ENCODE results near the gene ITGA2. TPM values are rescaled to one million over a fixed set of nuclear protein-coding genes. Genes with fewer than 3 reads are reported as not detected.
A peak's percentile ranks its signal among the peaks of the same experiment; 100 is the strongest.

The ITGA2 gene
- 10 to 100 TPM in 3 of 4 donors, 1 to 10 TPM in 1; 5.0 to 22.5 (median 17.4) TPM for total RNA-seq

- TF ChIP-seq POLR2A (IDR thresholded peaks at IDR 0.05) (peak; percentile 19 to 46), CTCF (IDR thresholded peaks at IDR 0.05) (no peak)
- DNase-seq = peak in 2 of 3 donors; percentile 79 to 88
Measured at GRCh38 chr5:52989025-52989780, at the start of gene ITGA2. ITGA2 (plus strand) TSS chr5:52989352; CDS start chr5:52989469, 117 bp downstream.

GRCh38 chr5:52943285-52943684 is 45.9 kb upstream of the ITGA2 start:
- peaks cover 0 to 22% (median 0%) of the 10 kb centered on the region in 3 donors for H3K36me3 ChIP-seq
- H3K27ac ChIP-seq = no peak overlapping the region
- H3K4me3 ChIP-seq = no peak overlapping the region
- H3K9me3 ChIP-seq = no peaks in the 10 kb centered on the region
- H3K4me1 ChIP-seq = no peaks in the 10 kb centered on the region
- TF ChIP-seq POLR2A (IDR thresholded peaks at IDR 0.05) (no peak), CTCF (IDR thresholded peaks at IDR 0.05) (no peak)
- H3K27me3 ChIP-seq = no peaks in the 10 kb centered on the region
- DNase-seq = no peak

More at GRCh38 chr5:52989025-52989780, at the start of gene ITGA2:
- no peaks in the 10 kb centered on the region for H3K27me3 ChIP-seq
- peak within 1 kb of the TSS; percentile 55 to 87 (median 70) for H3K27ac ChIP-seq
- H3K4me3 ChIP-seq = peak within 1 kb of the TSS; percentile 46 to 78 (median 60)
- peaks cover 0 to 10% (median 0%) of the 10 kb centered on the region in 4 donors for H3K4me1 ChIP-seq
- H3K9me3 ChIP-seq = no peaks in the 10 kb centered on the region
- H3K36me3 ChIP-seq = no peaks in the 10 kb centered on the region

- Histone ChIP-seq H3K36me3 (peaks cover 0 to 22% (median 0%) of the 10 kb centered on the region in 3 donors), H3K4me1 (peaks cover 0 to 2% (median 0%) of the 10 kb centered on the region in 4 donors), H3K27me3 (no peaks in the 10 kb centered on the region), H3K9me3 (no peaks in the 10 kb centered on the region), H3K27ac (no peak overlapping the region), H3K4me3 (no peak overlapping the region)
- no peak for DNase-seq
- no peak for TF ChIP-seq POLR2A (IDR thresholded peaks at IDR 0.05)
- no peak for TF ChIP-seq CTCF (IDR thresholded peaks at IDR 0.05)
Measured at GRCh38 chr5:52943808-52944207, 45.3 kb upstream of the ITGA2 start.

- Histone ChIP-seq H3K27ac (peak overlapping the region in 2 of 4 donors; percentile 1 to 18), H3K9me3 (no peaks in the 10 kb centered on the region), H3K4me1 (peaks cover 0 to 4% (median 0%) of the 10 kb centered on the region in 4 donors), H3K27me3 (no peaks in the 10 kb centered on the region), H3K4me3 (no peak overlapping the region), H3K36me3 (peaks cover 0 to 13% (median 0%) of the 10 kb centered on the region in 3 donors)
- no peak for DNase-seq
- TF ChIP-seq POLR2A (IDR thresholded peaks at IDR 0.05) = no peak
- no peak for TF ChIP-seq CTCF (IDR thresholded peaks at IDR 0.05)
Measured at GRCh38 chr5:52945040-52945439, 44.1 kb upstream of the ITGA2 start.

- DNase-seq = no peak
- Histone ChIP-seq H3K9me3 (no peaks in the 10 kb centered on the region), H3K36me3 (peaks cover 0 to 8% (median 0%) of the 10 kb centered on the region in 3 donors), H3K4me3 (no peak overlapping the region), H3K27ac (no peak overlapping the region), H3K4me1 (peaks cover 0 to 4% (median 0%) of the 10 kb centered on the region in 4 donors), H3K27me3 (no peaks in the 10 kb centered on the region)
- TF ChIP-seq CTCF (IDR thresholded peaks at IDR 0.05) (no peak), POLR2A (IDR thresholded peaks at IDR 0.05) (no peak)
Measured at GRCh38 chr5:52947208-52947607, 41.9 kb upstream of the ITGA2 start.

Measured in Peyer's patch (tissue), 4 donors.